ENCODE measurements around the gene ACTN1.

GRCh38 chr14:68972507-68973218 lies 6.4 kb downstream of the ACTN1 start:
- TF ChIP-seq YY1 (IDR thresholded peaks at IDR 0.05; ENCODE audit: insufficient read depth, insufficient read length) (no peak), SUZ12 (IDR thresholded peaks at IDR 0.05; ENCODE audit: extremely low read depth, insufficient read depth, insufficient read length) (no peak), ZNF274 (IDR thresholded peaks at IDR 0.05; ENCODE audit: low read depth, low read length) (no peak)

Measured in NT2/D1 (cell line).